HFF-Myc (cell line): ENCODE measurements around the gene SEPSECS.

Experiments used
- DNase-seq: peaks from one replicate; pipeline ENCODE4 v3.0.0-alpha.2; 2011; ENCODE audit warnings: low read depth; ENCODE audit errors: extremely low read depth
- H3K4me3 ChIP-seq: replicated peaks from 2 replicates; pipeline ENCODE4 v1.5.1; 2011; ENCODE audit warnings: low read depth, mild to moderate bottlenecking, control low read depth, low read length
- CTCF ChIP-seq: IDR thresholded peaks from 2 replicates; pipeline ENCODE4 v1.5.1; 2012; ENCODE audit warnings: mild to moderate bottlenecking, low read depth, low read length, control low read depth; ENCODE audit errors: missing control alignments

Gene SEPSECS

GRCh38 chr4:25078523-25078922 is 81.7 kb downstream of the SEPSECS start:
- TF ChIP-seq CTCF = no peak
- no peak overlapping the region for H3K4me3 ChIP-seq
- no peak for DNase-seq

GRCh38 chr4:25076625-25077398 is 83.4 kb downstream of the SEPSECS start:
- no peak for TF ChIP-seq CTCF
- DNase-seq = no peak
- H3K4me3 ChIP-seq = no peak overlapping the region

GRCh38 chr4:25075851-25076250 is 84.4 kb downstream of the SEPSECS start:
- no peak overlapping the region for H3K4me3 ChIP-seq
- no peak for DNase-seq
- no peak for TF ChIP-seq CTCF

- DNase-seq = no peak
- TF ChIP-seq CTCF = no peak
- H3K4me3 ChIP-seq = no peak overlapping the region
These were observed 85.1 kb downstream of the SEPSECS start for GRCh38 chr4:25075129-25075528.

GRCh38 chr4:25070545-25070944 is 89.7 kb downstream of the SEPSECS start:
- no peak for TF ChIP-seq CTCF
- no peak overlapping the region for H3K4me3 ChIP-seq
- DNase-seq = no peak
